Muscle layer of duodenum (tissue), 2 donors: ENCODE measurements around the gene PSMG1.
"Not testable (repeated sequence)": the region's sequence is repeated elsewhere in the genome, so short reads cannot be mapped to it uniquely, and the experiment has no call there.

Experiments used
- H3K27ac ChIP-seq: one replicate; pipeline ENCODE4 v1.7.0; 2013; ENCODE audit warnings: mild to moderate bottlenecking, low read length
- H3K27me3 ChIP-seq: one replicate; pipeline ENCODE4 v1.7.0; 2013; ENCODE audit warnings: low read depth, mild to moderate bottlenecking, control low read depth, low read length
- H3K36me3 ChIP-seq, 2 donors: one replicate each; pipeline ENCODE4 v1.7.0; 2013; ENCODE audit warnings: low read length in 2 of 2, control low read depth in 1 of 2, mild to moderate bottlenecking in 1 of 2; ENCODE audit not compliant: insufficient read depth in 2 of 2, control insufficient read depth in 1 of 2
- H3K4me1 ChIP-seq, 2 donors: one replicate each; pipeline ENCODE4 v1.7.0; 2013; ENCODE audit warnings: low read length in 2 of 2, mild to moderate bottlenecking in 2 of 2, control low read depth in 1 of 2, moderate library complexity in 1 of 2; ENCODE audit not compliant: insufficient read depth in 2 of 2, control insufficient read depth in 1 of 2
- H3K4me3 ChIP-seq, 2 donors: one replicate each; pipeline ENCODE4 v1.7.0; 2013; ENCODE audit warnings: low read length in 2 of 2, low read depth in 1 of 2, mild to moderate bottlenecking in 1 of 2
- H3K9me3 ChIP-seq, 2 donors: one replicate each; pipeline ENCODE4 v1.7.0; 2013; ENCODE audit warnings: low read length in 2 of 2, control low read depth in 1 of 2, mild to moderate bottlenecking in 1 of 2; ENCODE audit not compliant: control insufficient read depth in 1 of 2
- donor health status: healthy.

Gene PSMG1

GRCh38 chr21:39175154-39175553 is 8.1 kb downstream of the PSMG1 start:
- H3K4me1 ChIP-seq, result no peaks in the 10 kb centered on the region
- H3K36me3 ChIP-seq, result peaks cover 28 to 32% of the 10 kb centered on the region in 2 donors
- no peaks in the 10 kb centered on the region for H3K27me3 ChIP-seq
- H3K9me3 ChIP-seq, result no peaks in the 10 kb centered on the region
- no peak overlapping the region for H3K4me3 ChIP-seq
- no peak overlapping the region for H3K27ac ChIP-seq

GRCh38 chr21:39173716-39174680 is 9.3 kb downstream of the PSMG1 start:
- Histone ChIP-seq H3K27me3 (no peaks in the 10 kb centered on the region), H3K9me3 (no peaks in the 10 kb centered on the region), H3K36me3 (peaks cover 28 to 39% of the 10 kb centered on the region in 2 donors), H3K4me1 (no peaks in the 10 kb centered on the region), H3K27ac (no peak overlapping the region), H3K4me3 (no peak overlapping the region)

- no peak overlapping the region for H3K27ac ChIP-seq
- no peaks in the 10 kb centered on the region for H3K27me3 ChIP-seq
- H3K4me1 ChIP-seq, result no peaks in the 10 kb centered on the region
- H3K4me3 ChIP-seq, result no peak overlapping the region
- H3K9me3 ChIP-seq, result peaks cover 3 to 4% of the 10 kb centered on the region in 2 donors
- peaks cover 18 to 33% of the 10 kb centered on the region in 2 donors for H3K36me3 ChIP-seq
These were observed 13.3 kb downstream of the PSMG1 start for GRCh38 chr21:39169906-39170305.

- no peak overlapping the region for H3K4me3 ChIP-seq
- peaks cover 14 to 25% of the 10 kb centered on the region in 2 donors for H3K36me3 ChIP-seq
- no peaks in the 10 kb centered on the region for H3K4me1 ChIP-seq
- peaks cover 14 to 15% of the 10 kb centered on the region in 2 donors for H3K9me3 ChIP-seq
- no peak overlapping the region for H3K27ac ChIP-seq
- no peaks in the 10 kb centered on the region for H3K27me3 ChIP-seq
These were observed 14.5 kb downstream of the PSMG1 start for GRCh38 chr21:39168800-39169199.

GRCh38 chr21:39164523-39164922 is 18.7 kb downstream of the PSMG1 start:
- Histone ChIP-seq H3K9me3 (peaks cover 17 to 21% of the 10 kb centered on the region in 2 donors), H3K27ac (no peak overlapping the region), H3K4me3 (no peak overlapping the region)

DNA sequence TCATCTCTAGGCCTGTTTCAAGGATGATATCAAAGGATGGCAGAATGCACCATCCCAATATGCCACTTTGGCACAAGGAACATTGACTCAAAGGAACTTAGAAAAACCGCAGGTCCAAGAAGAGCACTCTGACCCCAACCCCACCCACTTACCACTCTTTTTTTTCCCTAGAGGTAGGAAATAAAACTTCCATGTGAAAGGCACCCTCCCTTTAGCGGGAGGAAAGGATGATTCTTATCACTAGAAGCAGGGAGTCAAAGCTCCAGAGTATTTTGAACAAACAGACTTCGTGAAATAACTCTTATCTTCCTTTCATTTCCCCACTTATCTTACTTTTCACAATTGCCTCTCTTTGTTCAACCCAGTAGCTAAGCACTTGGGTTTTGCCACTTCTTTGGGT is 22.2 kb downstream of the PSMG1 start:
- Histone ChIP-seq H3K4me1 (no peaks in the 10 kb centered on the region), H3K36me3 (no peaks in the 10 kb centered on the region), H3K9me3 (peaks cover 17 to 21% of the 10 kb centered on the region in 2 donors), H3K4me3 (no peak overlapping the region), H3K27me3 (no peaks in the 10 kb centered on the region), H3K27ac (no peak overlapping the region)

More at GRCh38 chr21:39164523-39164922, 18.7 kb downstream of the PSMG1 start:
- Histone ChIP-seq H3K4me1 (no peaks in the 10 kb centered on the region), H3K27me3 (no peaks in the 10 kb centered on the region), H3K36me3 (peaks cover 0 to 4% of the 10 kb centered on the region in 2 donors)

DNA sequence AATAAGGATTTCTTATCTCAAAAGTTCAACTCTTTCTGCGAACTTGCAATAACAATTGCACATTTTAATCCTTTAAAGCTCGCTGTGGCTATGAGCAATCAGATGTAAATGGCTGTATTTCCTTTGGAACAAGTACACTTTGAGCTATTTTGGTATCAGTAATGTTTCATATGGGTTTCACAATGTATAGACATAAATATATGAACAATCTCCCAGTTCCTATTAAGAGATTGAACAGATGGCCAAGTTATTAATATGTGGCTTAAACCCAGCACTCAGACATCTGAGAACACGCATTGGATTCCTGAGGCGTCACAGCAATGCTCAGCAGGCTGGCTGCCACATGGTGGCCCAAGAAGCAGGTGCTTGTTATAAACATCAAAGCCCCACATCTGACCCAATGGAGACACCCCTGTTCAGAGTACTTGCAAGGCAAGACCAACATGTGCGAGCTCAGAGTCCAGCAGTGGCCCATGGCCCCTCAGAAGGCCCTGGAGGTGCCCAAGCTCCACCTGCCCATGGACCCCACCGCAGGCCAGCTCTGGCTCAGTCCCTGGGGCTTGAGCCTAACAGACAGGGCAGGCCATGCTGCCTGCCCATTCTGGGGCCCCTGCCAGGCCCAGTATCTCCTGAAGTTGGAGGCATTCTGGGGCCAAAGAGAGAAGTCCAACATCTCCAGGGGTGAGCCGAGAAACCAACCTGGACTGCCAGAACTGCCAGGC is 23.7 kb downstream of the PSMG1 start:
- H3K4me3 ChIP-seq, result no peak overlapping the region
- no peak overlapping the region for H3K27ac ChIP-seq
- H3K4me1 ChIP-seq, result no peaks in the 10 kb centered on the region
- no peaks in the 10 kb centered on the region for H3K36me3 ChIP-seq
- H3K27me3 ChIP-seq, result no peaks in the 10 kb centered on the region
- H3K9me3 ChIP-seq, result peaks cover 10 to 13% of the 10 kb centered on the region in 2 donors

GRCh38 chr21:39157241-39157640 is 26.0 kb downstream of the PSMG1 start:
- H3K4me1 ChIP-seq, H3K36me3 ChIP-seq, H3K27me3 ChIP-seq, H3K9me3 ChIP-seq, H3K4me3 ChIP-seq, H3K27ac ChIP-seq: not testable (repeated sequence)

GRCh38 chr21:39156024-39156423 is 27.2 kb downstream of the PSMG1 start:
- Histone ChIP-seq H3K4me1 (no peaks in the 10 kb centered on the region), H3K27ac (no peak overlapping the region), H3K36me3 (no peaks in the 10 kb centered on the region), H3K4me3 (no peak overlapping the region), H3K27me3 (no peaks in the 10 kb centered on the region), H3K9me3 (no peaks in the 10 kb centered on the region)

- no peak overlapping the region for H3K27ac ChIP-seq
These were observed 27.7 kb downstream of the PSMG1 start for GRCh38 chr21:39155578-39155977.

GRCh38 chr21:39153842-39154241 is 29.4 kb downstream of the PSMG1 start:
- no peaks in the 10 kb centered on the region for H3K9me3 ChIP-seq
- no peak overlapping the region for H3K27ac ChIP-seq
- H3K4me3 ChIP-seq, result no peak overlapping the region
- H3K36me3 ChIP-seq, result no peaks in the 10 kb centered on the region
- no peaks in the 10 kb centered on the region for H3K4me1 ChIP-seq
- H3K27me3 ChIP-seq, result no peaks in the 10 kb centered on the region

More at GRCh38 chr21:39155578-39155977, 27.7 kb downstream of the PSMG1 start:
- Histone ChIP-seq H3K4me1 (no peaks in the 10 kb centered on the region), H3K27me3 (no peaks in the 10 kb centered on the region), H3K36me3 (no peaks in the 10 kb centered on the region), H3K9me3 (no peaks in the 10 kb centered on the region), H3K4me3 (no peak overlapping the region)
